Measurements from ENCODE around the gene RFXANK. TPM values are rescaled to one million over a fixed set of nuclear protein-coding genes. Genes with fewer than 3 reads are reported as not detected.
"Not testable (repeated sequence)": the region's sequence is repeated elsewhere in the genome, so short reads cannot be mapped to it uniquely, and the experiment has no call there.

The RFXANK gene
- total RNA-seq, 1 donor from 2014 or later = 55.4 TPM

GRCh38 chr19:19205416-19206410 lies 13.7 kb downstream of the RFXANK start:
- DNase-seq (ENCODE audit: low read depth) = no peak

- no peak for DNase-seq (ENCODE audit: low read depth)
Measured at GRCh38 chr19:19206938-19207337, 14.9 kb downstream of the RFXANK start.

DNA sequence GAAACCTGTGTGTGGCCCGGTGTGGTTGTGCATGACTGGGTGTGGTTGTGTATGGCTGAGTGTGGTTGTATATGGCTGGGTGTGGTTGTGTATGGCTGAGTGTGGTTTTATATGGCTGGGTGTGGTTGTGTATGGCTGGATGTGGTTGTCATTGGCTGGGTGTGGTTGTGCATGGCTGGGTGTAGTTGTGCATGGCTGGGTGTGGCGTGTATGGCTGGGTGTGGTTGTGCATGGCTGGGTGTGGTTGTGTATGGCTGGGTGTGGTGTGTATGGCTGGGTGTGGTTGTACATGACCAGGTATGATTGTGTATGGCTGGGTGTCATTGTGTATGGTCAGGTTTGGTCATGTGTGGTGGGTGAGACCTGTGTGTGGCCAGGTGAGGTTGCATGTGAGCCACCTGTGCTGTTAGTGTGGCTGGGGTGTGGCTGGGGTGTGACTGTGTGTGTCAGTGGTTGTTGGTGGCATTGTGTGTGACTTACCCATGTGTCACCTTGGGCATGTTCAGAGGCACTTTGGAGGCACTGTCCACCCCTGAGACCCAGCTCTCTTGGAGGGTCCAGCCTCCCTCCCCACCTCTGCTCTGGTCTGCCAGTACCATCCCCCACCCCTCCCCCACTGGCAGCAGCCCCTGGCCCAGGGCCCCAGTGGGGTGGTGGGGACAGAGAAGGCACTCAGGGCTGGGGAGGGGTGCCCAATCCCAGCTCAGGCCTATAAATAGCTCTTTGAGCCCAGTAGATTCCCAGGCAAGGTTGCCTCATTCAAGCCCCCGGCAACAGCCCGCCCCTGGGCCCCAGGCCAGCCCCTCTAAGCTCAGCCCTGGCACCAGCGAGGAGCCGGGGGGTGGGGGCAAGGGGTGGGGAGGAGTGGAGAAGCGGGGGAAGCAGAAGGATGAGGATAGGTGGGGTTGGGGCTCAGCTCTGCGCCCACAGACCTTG lies 15.8 kb downstream of the RFXANK start:
- no peak for DNase-seq (ENCODE audit: low read depth)

GRCh38 chr19:19209372-19209771 lies 17.3 kb downstream of the RFXANK start:
- DNase-seq (ENCODE audit: low read depth) = peak; percentile 40

DNA sequence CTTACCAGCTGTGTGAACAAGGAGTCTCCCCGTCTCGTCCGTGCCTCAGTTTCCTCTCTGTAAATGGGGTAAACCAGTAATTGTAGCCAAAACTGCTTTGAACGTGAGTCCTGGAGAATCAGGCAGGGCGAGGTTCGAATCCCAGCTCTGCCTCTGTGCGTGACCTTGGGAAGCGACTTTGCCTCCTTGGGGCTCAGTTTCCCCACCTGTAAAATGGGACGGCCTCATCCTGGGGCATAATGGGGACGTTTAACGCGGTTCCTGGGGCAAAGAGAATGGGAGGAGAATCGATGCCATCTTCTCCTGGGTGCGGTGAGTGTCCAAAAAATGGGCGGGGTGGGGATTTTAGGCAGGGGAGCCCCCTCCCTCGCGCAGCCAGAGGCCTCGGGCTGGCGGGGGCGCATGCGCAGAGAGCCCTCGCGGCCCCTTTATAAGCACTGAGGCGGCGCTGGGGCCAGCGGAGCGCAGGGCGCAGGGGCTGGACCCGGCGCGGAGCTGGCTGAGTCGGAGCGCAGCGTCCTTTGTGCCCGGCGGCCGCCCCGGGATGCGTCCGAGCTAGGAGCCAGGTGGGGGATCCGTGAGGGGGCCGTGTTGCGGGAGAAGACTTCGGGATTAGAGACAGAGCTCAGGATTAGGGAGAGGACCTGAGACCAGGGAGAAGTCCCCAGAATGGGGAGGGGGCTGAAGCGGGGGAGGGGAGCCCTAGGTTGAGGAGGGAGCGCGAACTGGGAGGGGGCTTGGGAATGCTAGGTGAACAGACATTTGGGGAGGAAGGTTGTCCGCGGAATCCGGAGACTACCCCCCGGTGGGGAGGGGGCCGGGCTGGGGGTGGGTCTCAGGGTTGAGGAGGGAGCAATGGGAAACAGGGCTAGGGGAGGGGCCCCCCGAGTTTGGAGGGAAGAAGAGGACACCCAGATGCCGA lies 19.7 kb downstream of the RFXANK start, which contains the start of gene NCAN:
Gene NCAN, plus strand, starts transcription at position 460 of the 922 bp plus-strand sequence. CDS start 4,996 bp downstream, outside the sequence.
- DNase-seq (ENCODE audit: low read depth) = no peak

GRCh38 chr19:19212916-19213315 lies 20.9 kb downstream of the RFXANK start:
- no peak for DNase-seq (ENCODE audit: low read depth)

- DNase-seq (ENCODE audit: low read depth) = no peak
Measured at GRCh38 chr19:19213426-19214158, 21.5 kb downstream of the RFXANK start.

DNA sequence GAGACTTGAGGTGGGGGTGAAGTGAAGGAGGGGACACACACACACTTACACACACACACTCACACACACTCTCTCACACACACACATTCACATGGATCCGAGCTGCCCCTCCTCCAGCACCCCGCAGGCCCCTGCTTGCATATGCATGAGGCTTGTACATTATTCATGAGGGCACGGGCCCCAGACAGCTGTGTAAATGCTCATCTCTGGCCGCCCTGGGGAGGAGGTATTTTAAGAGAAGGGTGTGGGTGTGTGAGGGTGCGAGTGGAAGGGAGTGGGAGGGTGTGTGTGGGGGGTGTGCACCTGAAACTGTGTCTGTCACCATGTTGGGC lies 22.1 kb downstream of the RFXANK start:
- DNase-seq (ENCODE audit: low read depth) = no peak

GRCh38 chr19:19214892-19215291 lies 22.8 kb downstream of the RFXANK start:
- DNase-seq (ENCODE audit: low read depth) = peak; percentile 74

GRCh38 chr19:19215792-19216191 lies 23.7 kb downstream of the RFXANK start:
- DNase-seq (ENCODE audit: low read depth) = no peak

GRCh38 chr19:19217099-19217498 lies 25.0 kb downstream of the RFXANK start:
- peak; percentile 9 for DNase-seq (ENCODE audit: low read depth)

GRCh38 chr19:19218911-19219310 lies 26.9 kb downstream of the RFXANK start:
- no peak for DNase-seq (ENCODE audit: low read depth)

DNA sequence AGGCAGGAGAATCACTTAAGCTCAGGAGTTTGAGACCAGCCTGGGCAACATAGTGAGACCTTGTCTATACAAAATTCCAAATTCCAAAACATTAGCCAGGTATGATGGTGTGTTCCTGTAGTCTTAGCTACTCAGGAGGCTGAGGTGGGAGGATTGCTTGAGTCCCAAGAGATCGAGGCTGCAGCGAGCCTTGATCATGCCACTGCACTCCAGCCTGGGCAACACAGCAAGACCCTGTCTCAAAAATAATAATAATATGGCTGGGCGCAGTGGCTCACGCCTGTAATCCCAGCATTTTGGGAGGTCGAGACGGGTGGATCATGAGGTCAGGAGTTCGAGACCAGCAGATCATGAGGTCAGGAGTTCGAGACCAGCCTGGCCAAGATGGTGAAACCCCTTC lies 28.9 kb downstream of the RFXANK start:
- not testable (repeated sequence) for DNase-seq (ENCODE audit: low read depth)

DNA sequence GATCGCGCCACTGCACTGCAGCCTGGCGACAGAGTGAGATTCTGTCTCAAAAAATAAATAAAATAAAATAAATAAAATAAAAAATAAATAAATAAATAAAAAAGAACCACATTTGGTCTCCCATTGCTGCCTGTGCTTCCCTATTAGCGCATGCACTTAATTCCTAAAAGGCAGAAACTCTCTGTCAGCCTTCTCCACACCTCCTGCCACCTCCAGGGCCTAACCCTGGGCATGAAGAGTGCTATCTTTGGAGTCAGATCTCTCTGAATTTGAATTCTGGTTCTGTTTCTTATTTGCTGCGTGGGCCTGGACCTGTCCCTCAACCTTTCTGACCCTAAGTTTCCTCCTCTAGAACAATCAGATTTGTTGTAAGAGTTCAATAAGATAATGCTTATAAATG lies 31.0 kb downstream of the RFXANK start:
- no peak for DNase-seq (ENCODE audit: low read depth)

- no peak for DNase-seq (ENCODE audit: low read depth)
Measured at GRCh38 chr19:19223636-19224035, 31.6 kb downstream of the RFXANK start.

GRCh38 chr19:19224150-19224851 lies 32.2 kb downstream of the RFXANK start:
- no peak for DNase-seq (ENCODE audit: low read depth)

- peak; percentile 50 for DNase-seq (ENCODE audit: low read depth)
Measured at GRCh38 chr19:19224852-19225494, 32.9 kb downstream of the RFXANK start.

DNA sequence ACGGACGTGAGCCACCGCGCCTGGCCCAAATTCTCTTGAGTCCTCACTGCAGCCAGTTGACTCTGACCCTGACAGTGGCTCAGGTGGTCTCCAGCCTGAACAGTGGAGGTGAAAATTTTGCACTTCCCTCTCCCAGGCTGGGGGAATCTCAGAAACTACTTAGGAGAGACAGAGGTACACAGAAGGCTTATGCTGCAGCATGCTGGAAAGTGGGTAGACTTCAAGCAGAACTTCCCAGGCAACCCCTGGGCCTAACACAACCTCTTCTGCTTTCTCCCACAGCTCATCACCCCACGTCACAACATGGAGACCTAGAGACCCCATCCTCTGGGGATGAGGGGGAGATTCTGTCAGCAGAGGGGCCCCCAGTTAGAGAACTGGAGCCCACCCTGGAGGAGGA lies 34.1 kb downstream of the RFXANK start:
- no peak for DNase-seq (ENCODE audit: low read depth)

- DNase-seq (ENCODE audit: low read depth) = no peak
Measured at GRCh38 chr19:19226663-19227062, 34.6 kb downstream of the RFXANK start.

Measured in myocyte (in vitro differentiated cells).